H1 (cell line): ENCODE data around the gene DLG1. TPM values are rescaled to one million over a fixed set of nuclear protein-coding genes. Genes with fewer than 3 reads are reported as not detected.

Source experiments
- CTCF ChIA-PET: fragments of 300-600 bp; sonication (Branson Sonifier 250); formaldehyde crosslinking; loops from one replicate; lab custom pipeline; 2021; ENCODE audit not compliant: partially characterized antibody; lab: Charles Lee
- POLR2A ChIA-PET: fragments of 300-600 bp; sonication (Branson Sonifier 250); formaldehyde crosslinking; loops from one replicate; lab custom pipeline; 2021; ENCODE audit warnings: inconsistent platforms; ENCODE audit not compliant: partially characterized antibody; lab: Charles Lee
- DNase-seq, 2 experiments: peaks; one replicate each; pipeline versions ENCODE4 v3.0.0 to v3.0.0-alpha.2; 2010 to 2022; ENCODE audit warnings: low spot score in 2 of 2, low read depth in 1 of 2, mixed read lengths in 1 of 2
- FAIRE-seq: peaks from 2 replicates; lab custom pipeline; 2011; peaks lifted over from hg19 to GRCh38; lab: Jason Lieb, UNC
- H2AFZ ChIP-seq: 2 replicates; pipeline ENCODE4 v1.8.1; 2012; ENCODE audit warnings: low read length, inconsistent platforms
- H2AK5ac ChIP-seq: 2 replicates; pipeline ENCODE4 v1.6.1; 2013; ENCODE audit warnings: low read depth, low read length
- H2BK120ac ChIP-seq: replicated peaks from 2 replicates; pipeline ENCODE3; 2013; ENCODE audit warnings: low read depth, low read length, inconsistent platforms
- H2BK12ac ChIP-seq: 2 replicates; pipeline ENCODE4 v1.6.1; 2013; ENCODE audit warnings: low read depth, low read length
- H2BK15ac ChIP-seq: 2 replicates; pipeline ENCODE4 v1.6.1; 2013; ENCODE audit warnings: low read length
- H2BK20ac ChIP-seq: 2 replicates; pipeline ENCODE4 v1.6.1; 2013; ENCODE audit warnings: low read length
- H2BK5ac ChIP-seq: 2 replicates; pipeline ENCODE4 v1.6.1; 2013; ENCODE audit warnings: low read depth, low read length
- H3K14ac ChIP-seq: 2 replicates; pipeline ENCODE4 v1.6.1; 2013; ENCODE audit warnings: inconsistent platforms; ENCODE audit not compliant: insufficient read length
- H3K18ac ChIP-seq: 2 replicates; pipeline ENCODE4 v1.6.1; 2013; ENCODE audit warnings: low read length; ENCODE audit errors: extremely low read depth
- H3K23ac ChIP-seq: 2 replicates; pipeline ENCODE4 v1.6.1; 2013; ENCODE audit warnings: inconsistent platforms; ENCODE audit not compliant: insufficient read length
- H3K23me2 ChIP-seq: 2 replicates; pipeline ENCODE4 v1.6.1; 2013; ENCODE audit warnings: low read depth, low read length
- H3K27ac ChIP-seq: 2 replicates; pipeline ENCODE4 v1.6.1; 2011; ENCODE audit warnings: low read depth, low read length, inconsistent platforms
- H3K27me3 ChIP-seq, 4 experiments: replicated peaks in 1 of 4; 1 replicate in 1 of 4; 2 replicates in 3 of 4; pipeline versions ENCODE4 v1.6.1 to v1.8.1; 2011 to 2013; ENCODE audit warnings: low read length in 3 of 4, mild to moderate bottlenecking in 3 of 4, inconsistent platforms in 2 of 4, mixed read lengths in 2 of 4, moderate library complexity in 1 of 4; ENCODE audit not compliant: control insufficient read depth in 3 of 4, insufficient read depth in 3 of 4; ENCODE audit errors: extremely low read depth in 1 of 4
- H3K36me3 ChIP-seq, 4 experiments: 2 replicates each; pipeline versions ENCODE4 v1.6.1 to v1.8.1; 2011 to 2013; ENCODE audit warnings: mild to moderate bottlenecking in 4 of 4, low read length in 3 of 4, moderate library complexity in 2 of 4, control low read depth in 1 of 4, inconsistent platforms in 1 of 4; ENCODE audit not compliant: insufficient read depth in 4 of 4, control insufficient read depth in 2 of 4
- H3K4ac ChIP-seq: replicated peaks from 2 replicates; pipeline ENCODE3; 2013; ENCODE audit warnings: low read length, low read depth, mixed read lengths, inconsistent platforms; ENCODE audit not compliant: insufficient read length
- H3K4me1 ChIP-seq, 4 experiments: replicated peaks in 1 of 4; 1 replicate in 1 of 4; 2 replicates in 3 of 4; pipeline versions ENCODE4 v1.6.1 to v1.8.1; 2011 to 2013; ENCODE audit warnings: low read length in 3 of 4, inconsistent platforms in 2 of 4, mixed read lengths in 1 of 4; ENCODE audit not compliant: insufficient read depth in 4 of 4, control insufficient read depth in 3 of 4
- H3K4me2 ChIP-seq, 2 experiments: 2 replicates each; pipeline versions ENCODE4 v1.6.1 to v1.8.1; 2011 to 2013; ENCODE audit warnings: low read depth in 2 of 2, low read length in 2 of 2, control low read depth in 1 of 2, inconsistent platforms in 1 of 2, mild to moderate bottlenecking in 1 of 2; ENCODE audit not compliant: insufficient read depth in 1 of 2
- H3K4me3 ChIP-seq, 4 experiments: fragments of 200-600, 300-600 bp in 1 of 4; sonication (generic), shearing (Covaris generic), sonication (Bioruptor Twin) in 1 of 4; 2 replicates each; pipeline versions ENCODE4 v1.5.1 to v1.8.1; 2011 to 2016; ENCODE audit warnings: low read length in 4 of 4, low read depth in 3 of 4, control low read depth in 2 of 4, inconsistent platforms in 2 of 4, mild to moderate bottlenecking in 2 of 4, mixed read lengths in 1 of 4, moderate library complexity in 1 of 4; ENCODE audit not compliant: insufficient read depth in 2 of 4; ENCODE audit errors: extremely low read depth in 1 of 4
- H3K56ac ChIP-seq: replicated peaks from 2 replicates; pipeline ENCODE3; 2013; ENCODE audit warnings: low read depth, mild to moderate bottlenecking, mixed read lengths, low read length, inconsistent platforms; ENCODE audit not compliant: insufficient read length
- H3K79me1 ChIP-seq: 2 replicates; pipeline ENCODE4 v1.6.1; 2013; ENCODE audit warnings: low read depth, low read length, control low read depth
- H3K79me2 ChIP-seq, 2 experiments: 2 replicates each; pipeline versions ENCODE4 v1.6.1 to v1.8.1; 2012 to 2013; ENCODE audit warnings: low read length in 2 of 2, mild to moderate bottlenecking in 2 of 2, inconsistent platforms in 1 of 2; ENCODE audit not compliant: insufficient read depth in 2 of 2, control insufficient read depth in 1 of 2
- H3K9ac ChIP-seq, 4 experiments: replicated peaks in 1 of 4; 1 replicate in 1 of 4; 2 replicates in 3 of 4; pipeline versions ENCODE4 v1.6.1 to v1.8.1; 2011 to 2013; ENCODE audit warnings: low read depth in 3 of 4, low read length in 3 of 4, control low read depth in 2 of 4, mild to moderate bottlenecking in 2 of 4, moderate library complexity in 2 of 4, inconsistent platforms in 1 of 4; ENCODE audit errors: extremely low read depth in 1 of 4
- H3K9me3 ChIP-seq, 2 experiments: 2 replicates each; pipeline versions ENCODE4 v1.6.1 to v1.8.1; 2012 to 2013; ENCODE audit warnings: mild to moderate bottlenecking in 2 of 2, moderate library complexity in 2 of 2, control low read depth in 1 of 2, inconsistent platforms in 1 of 2, low read depth in 1 of 2, low read length in 1 of 2, mixed read lengths in 1 of 2; ENCODE audit not compliant: insufficient read depth in 2 of 2
- H4K20me1 ChIP-seq, 2 experiments: replicated peaks in 1 of 2; 2 replicates each; pipeline versions ENCODE3 to v1.8.1; 2011 to 2013; ENCODE audit warnings: inconsistent platforms in 2 of 2, low read length in 2 of 2, mild to moderate bottlenecking in 1 of 2; ENCODE audit not compliant: insufficient read depth in 2 of 2, control insufficient read depth in 1 of 2
- H4K5ac ChIP-seq: 2 replicates; pipeline ENCODE4 v1.6.1; 2013; ENCODE audit warnings: low read length, low read depth, mixed read lengths, inconsistent platforms; ENCODE audit not compliant: insufficient read length
- H4K8ac ChIP-seq: 2 replicates; pipeline ENCODE4 v1.8.0; 2013; ENCODE audit warnings: mild to moderate bottlenecking, moderate library complexity, low read length, inconsistent platforms; ENCODE audit not compliant: insufficient read depth; ENCODE audit errors: extremely low read depth
- H4K91ac ChIP-seq: replicated peaks from 2 replicates; pipeline ENCODE3; 2013; ENCODE audit warnings: low read length, mixed read lengths, inconsistent platforms; ENCODE audit not compliant: insufficient read length
- BCL11A ChIP-seq, 2 experiments: IDR thresholded peaks; one replicate each; pipeline ENCODE4 v1.6.1; 2011; ENCODE audit warnings: low read depth in 2 of 2, low read length in 2 of 2, mild to moderate bottlenecking in 2 of 2
- E2F6 ChIP-seq: IDR thresholded peaks from 2 replicates; pipeline ENCODE4 v1.6.1; 2012; ENCODE audit warnings: inconsistent platforms
- RAD21 ChIP-seq, 2 experiments: IDR thresholded peaks in 1 of 2; conservative IDR thresholded peaks in 1 of 2; 2 replicates each; pipeline ENCODE4 v1.6.1; 2011; ENCODE audit warnings: low read depth in 2 of 2, low read length in 2 of 2, improper control_type of control experiment in 1 of 2, inconsistent platforms in 1 of 2, mild to moderate bottlenecking in 1 of 2, moderate library complexity in 1 of 2
- RBBP5 ChIP-seq: IDR thresholded peaks from 2 replicates; pipeline ENCODE4 v1.7.1; 2012; ENCODE audit warnings: low read depth, mild to moderate bottlenecking, inconsistent platforms, low read length, moderate library complexity, borderline replicate concordance
- RFX5 ChIP-seq: IDR thresholded peaks from 2 replicates; pipeline ENCODE4 v1.6.1; 2011; ENCODE audit warnings: low read depth, low read length, improper control_type of control experiment, borderline replicate concordance
- SP2 ChIP-seq: IDR thresholded peaks from 2 replicates; pipeline ENCODE4 v1.6.1; 2012; ENCODE audit warnings: mild to moderate bottlenecking, low read length, inconsistent platforms
- TAF1 ChIP-seq: IDR thresholded peaks from 2 replicates; pipeline ENCODE4 v1.6.1; 2011; ENCODE audit warnings: mild to moderate bottlenecking, low read depth, low read length
- USF2 ChIP-seq: IDR thresholded peaks from 2 replicates; pipeline ENCODE4 v1.6.1; 2011; ENCODE audit warnings: low read length, improper control_type of control experiment
- WGBS, 2 experiments: shearing (Covaris generic) in 1 of 2; methylation state at CpG; one replicate each; pipeline versions ENCODE4 v1.1.6 to v1.1.7; 2013 to 2015; ENCODE audit warnings: low lambda C conversion rate in 2 of 2, mixed read lengths in 2 of 2, inconsistent platforms in 1 of 2, low coverage in 1 of 2, missing lambda C conversion rate in 1 of 2; ENCODE audit not compliant: insufficient replicate concordance in 2 of 2, insufficient coverage in 1 of 2, insufficient read length in 1 of 2; ENCODE audit errors: extremely low coverage in 1 of 2, missing lambda C conversion rate in 1 of 2; 5-methylcytosine and 5-hydroxymethylcytosine counted together
- polyA plus RNA-seq, 7 experiments: library from polyadenylated mRNA; depleted of rRNA in 3 of 7; stranded (reverse) in 5 of 7; unstranded in 2 of 7; fragments of >200 nt in 5 of 7; fragments of 200-250 nt in 2 of 7; gene quantifications; 1 replicate in 5 of 7; 2 replicates in 1 of 7; 4 replicates in 1 of 7; pipeline versions ENCODE4 v1.2.1 to v1.2.3, GENCODE V29; 2011 to 2013; ENCODE audit warnings: missing spikeins in 2 of 7, mixed read lengths in 2 of 7
- total RNA-seq: library from RNA; stranded (reverse); fragmentation: NEBNext Ultra II Directional; extraction: Animal tissue kit (Norgen Biotek cat#: 25700); gene quantifications from 2 replicates; pipeline ENCODE4 v1.2.1, GENCODE V29; 2021

Gene DLG1
- total and polyA plus RNA-seq, 2 of the 8 experiments (the other 6 are each of a cell fraction or from before 2014, with no cell fraction given) = 13.4 to 78.8 TPM

GRCh38 chr3:197030379-197031314 lies 267.8 kb downstream of the DLG1 start:
- Histone ChIP-seq H3K79me1 (no peaks in the 10 kb centered on the region), H3K36me3 (no peaks in the 10 kb centered on the region), H3K18ac (no peak overlapping the region), H3K79me2 (no peaks in the 10 kb centered on the region), H2BK12ac (peak overlapping the region; percentile 80; the same call in 1 of the 2 replicates), H4K91ac (no peak overlapping the region), H2BK120ac (no peak overlapping the region), H3K23me2 (peaks cover 9% of the 10 kb centered on the region; the same call in 1 of the 2 replicates), H3K23ac (no peak overlapping the region), H3K9me3 (no peaks in the 10 kb centered on the region), H3K4me3 (no peak overlapping the region), H3K4me2 (peak overlapping the region in 1 of 2 experiments; percentile 52; a peak in 1 of 4 replicates), H2BK20ac (no peak overlapping the region), H3K9ac (no peak overlapping the region), H2BK15ac (no peak overlapping the region), H3K4me1 (peaks cover 0 to 4% (median 4%) of the 10 kb centered on the region in 4 experiments; a peak in 4 of 7 replicates), H4K5ac (no peak overlapping the region), H3K4ac (no peak overlapping the region), H2BK5ac (no peak overlapping the region), H2AK5ac (no peak overlapping the region), H2AFZ (0 out of 2 replicates have a peak overlapping the region, but pooled peaks have one; percentile 58), H4K8ac (no peak overlapping the region), H3K27me3 (peaks cover 9 to 21% (median 19%) of the 10 kb centered on the region in 4 experiments), H3K56ac (no peak overlapping the region), H3K27ac (no peak overlapping the region), H4K20me1 (peaks cover 0 to 4% of the 10 kb centered on the region in 2 experiments), H3K14ac (no peak overlapping the region)
- FAIRE-seq (no peak), DNase-seq (peak in 1 of 2 experiments; percentile 66)
- CTCF ChIA-PET = interaction anchor here (0.6 to 16.7 kb wide), 23 partner anchors 7 to 886 kb away, joined by 3 to 245 read pairs (median 3); partner anchors contain the start of gene NCBP2
- POLR2A ChIA-PET = interaction anchor here (0.7 to 2.1 kb wide), 4 partner anchors 9 to 24 kb away, joined by 3 to 9 read pairs (median 4); no protein-coding TSS in a partner anchor
- 80% methylated on average over 27 of the region's 33 CpGs; no CpG with 5 or more reads in 1 of the 2 experiments for WGBS, 2 experiments
- TF ChIP-seq RAD21 (IDR thresholded peaks at IDR 0.05 in 1 of 2, conservative IDR thresholded peaks at IDR 0.05 in 1 of 2; ENCODE audit: low read depth in 2 of 2, low read length in 2 of 2) (no peak), SP2 (no peak), USF2 (no peak), BCL11A (IDR thresholded peaks at IDR 0.05; ENCODE audit: low read depth in 2 of 2, low read length in 2 of 2) (no peak), E2F6 (no peak), RBBP5 (no peak), RFX5 (no peak), TAF1 (no peak)
